Aorta (tissue), 5 donors: ENCODE data around the gene ANKRD11. TPM values are rescaled to one million over a fixed set of nuclear protein-coding genes. Genes with fewer than 3 reads are reported as not detected.
A peak's percentile ranks its signal among the peaks of the same experiment; 100 is the strongest.

ENCODE experiments used
- ATAC-seq: fragments of 200-7000 bp; cut with Tn5 transposase; one replicate; pipeline ENCODE4 v1.9.1; 2022; ENCODE audit warnings: moderate library complexity; ENCODE audit not compliant: low FRiP score
- DNase-seq, 2 donors: peaks; one replicate each; pipeline ENCODE4 v3.0.0-alpha.2; 2020
- H3K27ac ChIP-seq, 2 donors: one replicate each; pipeline ENCODE4 v1.5.1; 2013; ENCODE audit warnings: low read length in 2 of 2, mild to moderate bottlenecking in 2 of 2, moderate library complexity in 2 of 2, control low read depth in 1 of 2, inconsistent platforms in 1 of 2, low read depth in 1 of 2
- H3K27me3 ChIP-seq, 2 donors: one replicate each; pipeline ENCODE4 v1.6.1; 2013; ENCODE audit warnings: control low read depth in 1 of 2, low read length in 1 of 2, mild to moderate bottlenecking in 1 of 2, moderate library complexity in 1 of 2; ENCODE audit not compliant: insufficient read depth in 2 of 2, control insufficient read depth in 1 of 2
- H3K36me3 ChIP-seq, 2 donors: one replicate each; pipeline ENCODE4 v1.6.1; 2013; ENCODE audit warnings: control low read depth in 1 of 2, low read length in 1 of 2, mild to moderate bottlenecking in 1 of 2; ENCODE audit not compliant: insufficient read depth in 2 of 2, control insufficient read depth in 1 of 2
- H3K4me1 ChIP-seq, 2 donors: one replicate each; pipeline ENCODE4 v1.6.1; 2013; ENCODE audit warnings: low read length in 2 of 2, control low read depth in 1 of 2, mild to moderate bottlenecking in 1 of 2, moderate library complexity in 1 of 2; ENCODE audit not compliant: insufficient read depth in 2 of 2, control insufficient read depth in 1 of 2
- H3K4me3 ChIP-seq, 2 donors: one replicate each; pipeline ENCODE4 v1.5.1; 2013; ENCODE audit warnings: low read length in 2 of 2, control low read depth in 1 of 2, mild to moderate bottlenecking in 1 of 2
- H3K9me3 ChIP-seq: one replicate; pipeline ENCODE4 v1.6.1; 2013; ENCODE audit warnings: mild to moderate bottlenecking, low read length; ENCODE audit not compliant: control insufficient read depth
- WGBS, 2 donors: extraction: QIAGEN DNeasy Blood & Tissue Kit; methylation state at CpG; one replicate each; pipeline ENCODE4 v1.1.7; 2013; 5-methylcytosine and 5-hydroxymethylcytosine counted together
- intact Hi-C, 2 donors: fragments of 100-400 bp; cut with DNase I; formaldehyde crosslinking; loops; one replicate each; pipeline versions ENCODE4 v1.14.2 to v1.15.0; 2022
- polyA plus RNA-seq, 2 donors: library from polyadenylated mRNA; stranded (reverse); fragments of 200-250 nt; gene quantifications; one replicate each; pipeline ENCODE4 v1.2.3, GENCODE V29; 2013
- total RNA-seq, 2 donors: library from RNA; stranded (reverse); fragmentation: NEBNext Ultra II Directional; extraction: Animal tissue kit (Norgen Biotek cat#: 25700); gene quantifications; one replicate each; pipeline ENCODE4 v1.2.1, GENCODE V29; 2021
- donor health status: healthy with polysubstance abuse.
- donor health status: Bipolar disorder and iron deficiency.
- donor health status: DM: no; HTN: no; CAD: no.
- donor health status: DM: no; HTN: no; CAD: no.
- donor health status: DM: yes; HTN: yes; CAD: no.

The ANKRD11 gene
- total and polyA plus RNA-seq, 4 donors: 34.6 to 139 (median 90.1) TPM

DNA sequence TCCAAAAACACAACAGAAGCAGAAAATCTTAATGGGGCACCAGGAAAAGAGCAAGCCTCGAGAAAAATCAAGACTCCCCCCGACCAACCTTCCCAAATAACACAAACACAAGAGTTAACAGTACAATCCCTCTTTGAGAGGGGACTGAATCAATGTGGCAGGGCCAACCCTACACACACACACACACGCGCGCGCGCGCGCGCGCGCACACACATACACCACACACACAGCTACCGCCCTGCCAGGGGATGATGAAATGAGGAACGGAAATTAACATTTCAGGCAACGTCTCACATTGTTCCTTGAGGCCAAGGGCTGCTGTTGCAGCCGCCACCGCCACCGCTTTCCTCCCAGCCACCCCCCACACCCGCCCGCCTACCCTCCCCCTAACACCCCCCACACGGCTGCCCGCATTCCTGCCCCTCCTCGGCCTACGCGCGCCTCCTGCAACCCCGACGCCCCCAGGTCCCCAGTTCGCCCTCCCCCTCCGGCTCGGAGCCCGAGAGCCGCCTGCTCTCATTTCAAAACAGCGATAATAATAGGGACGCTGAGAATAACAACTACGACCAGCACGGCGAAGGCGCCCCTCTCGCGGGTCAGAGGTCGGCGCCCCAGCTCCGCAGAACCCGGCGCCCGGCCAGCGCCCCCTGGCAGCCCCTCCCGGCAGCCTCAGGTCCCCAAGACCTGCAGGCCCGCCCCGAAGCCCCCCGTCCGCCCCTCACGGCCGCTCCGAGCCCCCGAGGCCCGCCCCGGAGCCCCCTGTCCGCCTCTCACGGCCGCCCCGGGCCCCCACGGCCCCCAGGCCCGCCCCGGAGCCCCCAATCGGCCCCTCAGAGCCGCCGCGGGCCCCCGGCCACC, 1.1 kb downstream of the ANKRD11 start:
- peak; percentile 92 to 93 for DNase-seq

DNA sequence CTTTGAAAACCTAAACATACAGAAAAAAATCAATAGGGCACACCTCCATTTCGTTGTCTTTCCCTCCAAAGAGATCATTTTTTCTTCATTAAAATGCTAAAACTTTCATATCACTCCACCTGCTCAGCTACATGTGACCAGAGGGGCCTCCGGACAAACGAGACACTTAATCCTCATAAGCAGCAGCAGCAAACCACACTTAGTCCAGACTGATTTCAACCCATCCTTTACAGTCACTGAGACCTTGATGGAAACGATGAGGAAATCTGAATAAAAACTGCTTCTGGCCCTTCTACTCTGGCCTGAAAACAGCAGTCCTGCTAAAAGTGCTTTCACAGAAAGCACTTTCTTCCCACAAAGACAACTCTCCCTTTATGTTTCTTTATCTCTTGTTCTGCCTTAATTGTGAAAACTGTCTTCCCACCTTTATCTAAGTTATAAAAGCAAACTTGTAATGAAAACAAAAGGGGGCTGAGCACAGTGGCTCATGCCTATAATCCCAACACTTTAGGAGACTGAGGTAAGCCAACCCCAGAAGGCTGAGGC, 4.6 kb downstream of the ANKRD11 start:
- ATAC-seq (no peak), DNase-seq (no peak)
- no peak overlapping the region for H3K4me3 ChIP-seq
- 46 to 49% methylated on average over 4 of the region's 4 CpGs for WGBS, 2 donors
- peaks cover 3 to 9% of the 10 kb centered on the region in 2 donors for H3K4me1 ChIP-seq
- no peak overlapping the region for H3K27ac ChIP-seq
- intact Hi-C loops: loop anchor here (5.0 to 10.0 kb wide), 3 partner anchors 63 to 91 kb away; no protein-coding TSS in a partner anchor
- no peaks in the 10 kb centered on the region for H3K27me3 ChIP-seq
- no peaks in the 10 kb centered on the region for H3K36me3 ChIP-seq
- H3K9me3 ChIP-seq: no peaks in the 10 kb centered on the region

More for the DNA sequence above, 1.1 kb downstream of the ANKRD11 start:
- H3K9me3 ChIP-seq: no peaks in the 10 kb centered on the region
- H3K27ac ChIP-seq: peak overlapping the region; percentile 93 to 100
- peaks cover 0 to 11% of the 10 kb centered on the region in 2 donors for H3K4me1 ChIP-seq
- peak overlapping the region; percentile 99 for H3K4me3 ChIP-seq
- intact Hi-C loops: loop anchor here (5.0 to 10.0 kb wide), 3 partner anchors 67 to 94 kb away; no protein-coding TSS in a partner anchor
- no peaks in the 10 kb centered on the region for H3K36me3 ChIP-seq
- H3K27me3 ChIP-seq: no peaks in the 10 kb centered on the region
- ATAC-seq: peak; percentile 75
- WGBS, 2 donors: 1% methylated on average over 58 to 71 of the region's 71 CpGs

DNA sequence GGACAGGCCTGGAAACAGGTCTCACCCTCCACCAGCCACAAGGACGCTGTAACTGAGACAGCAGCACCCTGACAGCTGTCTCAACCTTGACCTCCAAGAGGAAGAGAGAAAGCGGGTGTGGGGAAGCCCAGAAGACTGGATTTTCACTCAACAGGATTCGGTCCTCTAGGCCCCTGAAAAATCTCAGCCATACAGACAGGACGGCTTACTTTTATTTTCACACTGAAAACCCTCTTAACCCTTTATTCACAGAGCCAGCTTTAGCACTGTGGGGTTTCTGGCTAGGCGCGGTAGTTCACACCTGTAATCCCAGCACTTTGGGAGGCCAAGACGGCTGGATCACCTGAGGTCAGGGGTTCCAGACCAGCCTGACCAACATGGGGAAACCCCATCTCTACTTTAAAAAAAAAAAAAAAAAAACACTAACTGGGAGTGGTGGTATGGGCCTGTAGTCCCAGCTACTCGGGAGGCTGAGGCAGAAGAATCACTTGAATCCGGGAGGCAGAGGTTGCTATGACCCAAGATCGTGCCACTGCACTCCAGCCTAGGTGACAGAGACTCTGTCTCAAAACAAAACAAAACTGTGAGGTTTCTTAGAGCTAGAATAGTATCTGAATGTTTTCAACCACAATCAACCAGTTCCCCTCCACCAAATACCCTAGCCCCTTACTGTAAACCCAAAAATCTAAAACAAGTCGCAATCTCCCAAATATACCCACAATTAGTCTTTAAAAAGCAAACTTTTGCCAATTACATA, 5.3 kb downstream of the ANKRD11 start:
- Histone ChIP-seq H3K4me3 (no peak overlapping the region), H3K27ac (no peak overlapping the region), H3K36me3 (no peaks in the 10 kb centered on the region), H3K4me1 (peaks cover 3 to 9% of the 10 kb centered on the region in 2 donors), H3K27me3 (no peaks in the 10 kb centered on the region), H3K9me3 (no peaks in the 10 kb centered on the region)
- ATAC-seq (no peak), DNase-seq (no peak)
- WGBS, 2 donors: 75 to 80% methylated on average over 11 of the region's 11 CpGs
- intact Hi-C loops: loop anchor here (5.0 to 10.0 kb wide), 3 partner anchors 63 to 90 kb away; no protein-coding TSS in a partner anchor

DNA sequence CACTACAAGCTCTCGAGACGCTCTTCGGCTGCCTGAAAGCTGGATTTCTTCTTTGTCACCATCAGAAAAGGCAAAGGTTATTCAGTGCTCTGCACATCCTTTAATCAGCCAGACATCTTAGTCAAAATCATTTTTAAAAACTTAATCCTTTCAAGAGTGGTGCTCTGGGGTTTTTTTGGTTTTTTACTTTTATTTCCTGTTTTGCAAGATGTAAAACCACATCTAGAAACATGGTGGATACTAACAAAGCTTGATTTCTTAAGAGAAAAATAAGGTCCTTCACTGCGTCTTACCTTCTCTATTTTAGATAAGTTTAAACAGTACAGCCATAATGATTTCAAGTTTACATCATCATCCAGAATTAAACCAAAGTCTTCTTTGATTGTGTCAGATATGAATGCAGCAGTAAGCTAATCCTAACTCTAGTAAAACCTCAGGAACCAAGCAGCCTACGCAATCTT, 6.3 kb downstream of the ANKRD11 start:
- ATAC-seq (no peak), DNase-seq (no peak)
- H3K36me3 ChIP-seq: no peaks in the 10 kb centered on the region
- no peaks in the 10 kb centered on the region for H3K27me3 ChIP-seq
- H3K4me3 ChIP-seq: no peak overlapping the region
- intact Hi-C loops: loop anchor here (10.0 kb wide), 2 partner anchors 69 to 89 kb away; no protein-coding TSS in a partner anchor
- H3K27ac ChIP-seq: no peak overlapping the region
- 78 to 82% methylated on average over 5 of the region's 5 CpGs for WGBS, 2 donors
- no peaks in the 10 kb centered on the region for H3K9me3 ChIP-seq
- H3K4me1 ChIP-seq: peaks cover 3 to 9% of the 10 kb centered on the region in 2 donors

DNA sequence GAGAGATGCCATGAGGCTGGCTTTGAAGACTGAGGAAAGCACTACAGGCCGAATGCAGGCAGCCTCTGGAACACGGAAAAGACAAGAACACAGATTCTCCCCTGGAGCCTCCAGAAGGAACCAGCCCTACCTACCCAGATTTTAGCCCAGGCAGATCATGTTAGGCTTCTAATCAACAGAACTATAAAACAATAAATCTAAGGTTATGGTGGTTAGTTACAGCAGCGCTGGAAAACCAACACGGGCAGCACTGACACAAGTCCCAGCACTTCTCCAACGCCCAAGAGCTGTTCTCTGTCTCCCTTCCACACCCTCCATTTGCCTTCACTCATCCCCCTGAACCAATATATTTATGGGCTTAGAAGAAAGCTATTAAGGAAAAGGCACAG, 7.5 kb downstream of the ANKRD11 start:
- no peak overlapping the region for H3K4me3 ChIP-seq
- no peaks in the 10 kb centered on the region for H3K36me3 ChIP-seq
- H3K9me3 ChIP-seq: no peaks in the 10 kb centered on the region
- peaks cover 3 to 6% of the 10 kb centered on the region in 2 donors for H3K4me1 ChIP-seq
- no peak for DNase-seq
- H3K27me3 ChIP-seq: no peaks in the 10 kb centered on the region
- whole genome bisulfite sequencing, 2 donors: 69 to 73% methylated on average over 5 of the region's 5 CpGs
- no peak overlapping the region for H3K27ac ChIP-seq
- intact Hi-C loops: loop anchor here (10.0 kb wide), 2 partner anchors 68 to 88 kb away; no protein-coding TSS in a partner anchor
- no peak for ATAC-seq

DNA sequence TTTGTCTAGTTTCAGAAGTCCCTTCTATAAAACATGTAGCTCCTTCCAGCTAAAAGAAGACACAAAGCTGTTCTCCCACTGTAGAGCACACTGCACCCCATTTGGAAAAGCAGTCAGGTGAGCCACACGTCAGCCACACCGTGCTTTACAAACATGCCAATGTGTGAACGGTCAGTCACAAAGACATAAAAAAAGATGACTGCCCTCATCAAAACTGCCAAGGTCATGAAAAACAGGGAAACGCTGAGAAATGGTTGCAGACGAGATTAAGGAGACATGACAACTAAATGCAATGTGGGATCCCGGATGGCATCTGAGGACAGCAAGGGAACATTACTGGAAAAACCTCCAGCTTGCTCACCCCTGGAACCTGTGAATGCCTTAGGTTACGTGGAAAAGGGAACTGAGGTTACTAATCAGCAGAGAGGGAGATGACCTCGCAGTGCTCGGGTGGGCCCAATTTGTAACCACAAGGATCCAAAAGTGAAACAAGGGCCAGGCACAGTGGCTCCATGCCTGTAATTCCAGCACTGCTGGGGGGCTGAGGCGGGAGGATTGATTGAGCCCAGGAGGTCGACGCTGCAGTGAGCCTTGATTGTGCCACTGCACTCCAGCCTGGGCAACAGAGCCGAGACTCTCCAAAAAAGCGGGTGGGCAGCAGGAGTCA, 8.1 kb downstream of the ANKRD11 start:
- intact Hi-C loops: loop anchor here (10.0 kb wide), 2 partner anchors 67 to 87 kb away; no protein-coding TSS in a partner anchor
- no peaks in the 10 kb centered on the region for H3K27me3 ChIP-seq
- DNase-seq (no peak), ATAC-seq (no peak)
- WGBS, 2 donors: 65 to 68% methylated on average over 14 of the region's 14 CpGs
- no peak overlapping the region for H3K27ac ChIP-seq
- no peaks in the 10 kb centered on the region for H3K36me3 ChIP-seq
- H3K4me1 ChIP-seq: peaks cover 3 to 6% of the 10 kb centered on the region in 2 donors
- no peak overlapping the region for H3K4me3 ChIP-seq
- no peaks in the 10 kb centered on the region for H3K9me3 ChIP-seq

DNA sequence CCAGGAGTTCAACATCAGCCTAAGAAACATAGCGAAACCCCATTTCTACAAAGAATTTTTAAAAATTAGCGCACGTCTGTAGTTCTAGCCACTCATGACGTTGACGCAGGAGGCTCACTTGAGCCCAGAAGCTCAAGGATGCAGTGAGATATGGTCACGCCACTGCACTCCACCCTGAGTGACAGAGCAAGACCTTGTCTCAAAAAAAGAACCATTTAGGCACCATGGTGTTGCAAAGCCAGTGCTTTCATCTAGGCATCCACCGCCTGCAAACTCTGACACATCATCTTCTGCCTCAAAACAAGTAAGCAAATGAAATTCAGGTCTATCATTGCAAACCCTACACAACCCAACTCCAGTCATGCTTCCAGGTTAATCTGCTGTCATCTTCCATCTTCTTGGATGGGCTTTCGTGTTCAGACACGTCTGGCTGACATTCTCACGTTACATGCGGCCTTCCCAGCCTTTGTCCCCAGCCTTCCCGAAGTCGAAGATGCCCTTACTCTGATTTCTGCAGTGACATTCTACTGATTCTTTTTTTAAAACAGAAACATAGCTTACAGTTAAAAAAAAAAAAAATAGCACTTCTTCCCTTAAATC, 8.9 kb downstream of the ANKRD11 start:
- DNase-seq (no peak), ATAC-seq (no peak)
- H3K27ac ChIP-seq: no peak overlapping the region
- intact Hi-C loops: loop anchor here (10.0 kb wide), 2 partner anchors 67 to 87 kb away; no protein-coding TSS in a partner anchor
- no peaks in the 10 kb centered on the region for H3K36me3 ChIP-seq
- peaks cover 3 to 6% of the 10 kb centered on the region in 2 donors for H3K4me1 ChIP-seq
- H3K9me3 ChIP-seq: no peaks in the 10 kb centered on the region
- no peak overlapping the region for H3K4me3 ChIP-seq
- 88 to 90% methylated on average over 13 of the region's 13 CpGs for WGBS, 2 donors
- H3K27me3 ChIP-seq: no peaks in the 10 kb centered on the region
